GF-D8 (cell line): ENCODE measurements around the gene SLC39A11.

Experiments
- DNase-seq: peaks from one replicate; lab custom pipeline; 2025; lab: John Stamatoyannopoulos, UW

SLC39A11 gene

GRCh38 chr17:72870367-72870985, 222.0 kb downstream of the SLC39A11 start:
- DNase-seq, result no peak

GRCh38 chr17:72869630-72870029, 222.9 kb downstream of the SLC39A11 start:
- DNase-seq, result no peak

- no peak for DNase-seq
These were observed 226.5 kb downstream of the SLC39A11 start for GRCh38 chr17:72865954-72866353.

- no peak for DNase-seq
These were observed 228.8 kb downstream of the SLC39A11 start for GRCh38 chr17:72863526-72864211.

- DNase-seq, result no peak
These were observed 230.1 kb downstream of the SLC39A11 start for GRCh38 chr17:72862276-72862999.

- DNase-seq, result no peak
These were observed 230.7 kb downstream of the SLC39A11 start for GRCh38 chr17:72861811-72862210.

GRCh38 chr17:72860778-72861177, 231.7 kb downstream of the SLC39A11 start:
- DNase-seq, result no peak

GRCh38 chr17:72858826-72859495, 233.5 kb downstream of the SLC39A11 start:
- DNase-seq, result no peak

GRCh38 chr17:72853440-72854415, 238.8 kb downstream of the SLC39A11 start:
- no peak for DNase-seq

GRCh38 chr17:72852277-72852938, 240.1 kb downstream of the SLC39A11 start:
- DNase-seq, result no peak

GRCh38 chr17:72850410-72851118, 241.9 kb downstream of the SLC39A11 start:
- no peak for DNase-seq

GRCh38 chr17:72846399-72846798, 246.1 kb downstream of the SLC39A11 start:
- no peak for DNase-seq

GRCh38 chr17:72843591-72843990, 248.9 kb downstream of the SLC39A11 start:
- DNase-seq, result no peak

GRCh38 chr17:72840019-72840418, 252.5 kb downstream of the SLC39A11 start:
- DNase-seq, result no peak

GRCh38 chr17:72839131-72839725, 253.3 kb downstream of the SLC39A11 start:
- DNase-seq, result no peak

GRCh38 chr17:72838581-72838980, 253.9 kb downstream of the SLC39A11 start:
- DNase-seq, result no peak

GRCh38 chr17:72838068-72838467, 254.4 kb downstream of the SLC39A11 start:
- peak; percentile 4 for DNase-seq

- DNase-seq, result no peak
These were observed 255.2 kb downstream of the SLC39A11 start for GRCh38 chr17:72837335-72837734.

- DNase-seq, result no peak
These were observed 259.2 kb downstream of the SLC39A11 start for GRCh38 chr17:72833128-72833765.
